Activated CD4-positive, alpha-beta memory T cell treated with anti-CD3 and anti-CD28 coated beads for 36 hours (primary cell): ENCODE measurements around the gene ZNF300. TPM values are rescaled to one million over a fixed set of nuclear protein-coding genes. Genes with fewer than 3 reads are reported as not detected.
A peak's percentile ranks its signal among the peaks of the same experiment; 100 is the strongest.

ENCODE experiments used
- CTCF ChIA-PET: fragments of 350-600 bp; sonication (Branson Sonifier 250); formaldehyde crosslinking; loops from one replicate; lab custom pipeline; 2021; ENCODE audit warnings: antibody characterized with exemption, inconsistent platforms; lab: Charles Lee
- POLR2A ChIA-PET: fragments of 350-600 bp; sonication (Branson Sonifier 250); formaldehyde crosslinking; loops from one replicate; lab custom pipeline; 2021; ENCODE audit warnings: antibody characterized with exemption; lab: Charles Lee
- DNase-seq: peaks from one replicate; pipeline ENCODE4 v3.0.0-alpha.2; 2020
- H3K27ac Mint-ChIP-seq: one replicate; pipeline ENCODE4 v1.8.0; 2021; ENCODE audit warnings: mixed read lengths
- H3K27me3 Mint-ChIP-seq: one replicate; pipeline ENCODE4 v1.8.0; 2021; ENCODE audit warnings: mixed read lengths
- H3K36me3 Mint-ChIP-seq: one replicate; pipeline ENCODE4 v1.8.0; 2021; ENCODE audit warnings: mixed read lengths
- H3K4me1 Mint-ChIP-seq: one replicate; pipeline ENCODE4 v1.8.0; 2021; ENCODE audit warnings: low read depth, mixed read lengths
- H3K4me3 Mint-ChIP-seq: one replicate; pipeline ENCODE4 v1.8.0; 2021; ENCODE audit warnings: mild to moderate bottlenecking, mixed read lengths
- H3K9me3 Mint-ChIP-seq: one replicate; pipeline ENCODE4 v1.8.0; 2021; ENCODE audit warnings: mixed read lengths
- intact Hi-C: fragments of 100-400 bp; cut with micrococcal nuclease; formaldehyde crosslinking; loops from one replicate; pipeline ENCODE4 v1.15.1; 2023
- total RNA-seq, 2 experiments: library from RNA; stranded (reverse); gene quantifications; one replicate each; pipeline ENCODE4 v1.2.3, GENCODE V29; 2021

Gene ZNF300
- total RNA-seq = under 1 TPM; 0.67 to 0.85 TPM

- no peaks in the 10 kb centered on the region for H3K4me1 Mint-ChIP-seq
- DNase-seq = peak; percentile 49
- H3K27ac Mint-ChIP-seq = peak within 1 kb of the TSS; percentile 66
- ChIA-PET CTCF (no interaction called here), POLR2A (no interaction called here)
- H3K36me3 Mint-ChIP-seq = peaks cover 25% of the 10 kb centered on the region
- peak within 1 kb of the TSS; percentile 67 for H3K4me3 Mint-ChIP-seq
- peaks cover 73% of the 10 kb centered on the region for H3K9me3 Mint-ChIP-seq
- intact Hi-C loops = no loop called here
- H3K27me3 Mint-ChIP-seq = peaks cover 13% of the 10 kb centered on the region
Observed at GRCh38 chr5:150904479-150905311, at the start of gene ZNF300. ZNF300 (minus strand) TSS chr5:150904980; CDS start chr5:150903155, 1,825 bp downstream.

- Mint-ChIP-seq H3K36me3 (peaks cover 22% of the 10 kb centered on the region), H3K4me1 (no peaks in the 10 kb centered on the region)
- CTCF ChIA-PET = no interaction called here
Observed at GRCh38 chr5:150948539-150948938, 43.8 kb upstream of the ZNF300 start.

GRCh38 chr5:150946351-150946905 is 41.6 kb upstream of the ZNF300 start:
- ChIA-PET POLR2A (no interaction called here), CTCF (no interaction called here)
- no peak for DNase-seq
- Mint-ChIP-seq H3K36me3 (peaks cover 22% of the 10 kb centered on the region), H3K9me3 (peaks cover 62% of the 10 kb centered on the region), H3K27me3 (peaks cover 9% of the 10 kb centered on the region), H3K4me3 (no peak overlapping the region), H3K4me1 (no peaks in the 10 kb centered on the region), H3K27ac (no peak overlapping the region)
- intact Hi-C loops = no loop called here

More at GRCh38 chr5:150948539-150948938, 43.8 kb upstream of the ZNF300 start:
- DNase-seq = no peak
- POLR2A ChIA-PET = no interaction called here
- intact Hi-C loops = no loop called here
- H3K27ac Mint-ChIP-seq = no peak overlapping the region
- H3K9me3 Mint-ChIP-seq = peaks cover 83% of the 10 kb centered on the region
- H3K4me3 Mint-ChIP-seq = no peak overlapping the region
- peaks cover 9% of the 10 kb centered on the region for H3K27me3 Mint-ChIP-seq

- POLR2A ChIA-PET = no interaction called here
- H3K36me3 Mint-ChIP-seq = peaks cover 20% of the 10 kb centered on the region
- CTCF ChIA-PET = no interaction called here
- H3K9me3 Mint-ChIP-seq = peaks cover 60% of the 10 kb centered on the region
- intact Hi-C loops = no loop called here
- peaks cover 9% of the 10 kb centered on the region for H3K27me3 Mint-ChIP-seq
- DNase-seq = no peak
- no peaks in the 10 kb centered on the region for H3K4me1 Mint-ChIP-seq
- H3K27ac Mint-ChIP-seq = no peak overlapping the region
- no peak overlapping the region for H3K4me3 Mint-ChIP-seq
Observed at GRCh38 chr5:150945947-150946346, 41.2 kb upstream of the ZNF300 start.

- peaks cover 9% of the 10 kb centered on the region for H3K27me3 Mint-ChIP-seq
- H3K9me3 Mint-ChIP-seq = peaks cover 55% of the 10 kb centered on the region
- CTCF ChIA-PET = no interaction called here
Observed at GRCh38 chr5:150945486-150945885, 40.7 kb upstream of the ZNF300 start.

GRCh38 chr5:150931368-150931965 is 26.7 kb upstream of the ZNF300 start:
- Mint-ChIP-seq H3K27ac (no peak overlapping the region), H3K27me3 (no peaks in the 10 kb centered on the region), H3K9me3 (peaks cover 79% of the 10 kb centered on the region), H3K36me3 (peaks cover 26% of the 10 kb centered on the region), H3K4me1 (no peaks in the 10 kb centered on the region), H3K4me3 (no peak overlapping the region)
- intact Hi-C loops = no loop called here
- POLR2A ChIA-PET = no interaction called here
- CTCF ChIA-PET = no interaction called here
- no peak for DNase-seq

More at GRCh38 chr5:150945486-150945885, 40.7 kb upstream of the ZNF300 start:
- intact Hi-C loops = no loop called here
- Mint-ChIP-seq H3K36me3 (peaks cover 15% of the 10 kb centered on the region), H3K27ac (no peak overlapping the region), H3K4me1 (no peaks in the 10 kb centered on the region), H3K4me3 (no peak overlapping the region)
- POLR2A ChIA-PET = no interaction called here
- DNase-seq = no peak

- intact Hi-C loops = no loop called here
- no peaks in the 10 kb centered on the region for H3K4me1 Mint-ChIP-seq
- no peak overlapping the region for H3K4me3 Mint-ChIP-seq
- peaks cover 7% of the 10 kb centered on the region for H3K36me3 Mint-ChIP-seq
- POLR2A ChIA-PET = no interaction called here
- H3K27me3 Mint-ChIP-seq = peaks cover 3% of the 10 kb centered on the region
- CTCF ChIA-PET = no interaction called here
- peaks cover 47% of the 10 kb centered on the region for H3K9me3 Mint-ChIP-seq
- no peak overlapping the region for H3K27ac Mint-ChIP-seq
- DNase-seq = no peak
Observed at GRCh38 chr5:150918613-150919012, 13.8 kb upstream of the ZNF300 start.

- H3K36me3 Mint-ChIP-seq = peaks cover 5% of the 10 kb centered on the region
- peaks cover 54% of the 10 kb centered on the region for H3K9me3 Mint-ChIP-seq
- DNase-seq = no peak
- intact Hi-C loops = no loop called here
- H3K27me3 Mint-ChIP-seq = no peaks in the 10 kb centered on the region
- H3K27ac Mint-ChIP-seq = no peak overlapping the region
- ChIA-PET CTCF (no interaction called here), POLR2A (no interaction called here)
- H3K4me3 Mint-ChIP-seq = no peak overlapping the region
- H3K4me1 Mint-ChIP-seq = no peaks in the 10 kb centered on the region
Observed at GRCh38 chr5:150912312-150912814, 7.6 kb upstream of the ZNF300 start.

GRCh38 chr5:150905312-150905683 is 518 bp upstream of the ZNF300 start:
- H3K9me3 Mint-ChIP-seq = peaks cover 73% of the 10 kb centered on the region

GRCh38 chr5:150901446-150901845 is 3.3 kb downstream of the ZNF300 start:
- Mint-ChIP-seq H3K27ac (no peak overlapping the region), H3K4me1 (no peaks in the 10 kb centered on the region), H3K36me3 (peaks cover 46% of the 10 kb centered on the region), H3K4me3 (no peak overlapping the region), H3K27me3 (peaks cover 13% of the 10 kb centered on the region), H3K9me3 (peaks cover 81% of the 10 kb centered on the region)
- POLR2A ChIA-PET = no interaction called here
- DNase-seq = no peak
- CTCF ChIA-PET = no interaction called here
- intact Hi-C loops = no loop called here

More at GRCh38 chr5:150905312-150905683, 518 bp upstream of the ZNF300 start:
- DNase-seq = no peak
- Mint-ChIP-seq H3K4me3 (peak overlapping the region; percentile 67), H3K27ac (no peak overlapping the region), H3K27me3 (peaks cover 13% of the 10 kb centered on the region), H3K36me3 (peaks cover 21% of the 10 kb centered on the region), H3K4me1 (no peaks in the 10 kb centered on the region)
- CTCF ChIA-PET = no interaction called here
- POLR2A ChIA-PET = no interaction called here
- intact Hi-C loops = no loop called here

- Mint-ChIP-seq H3K4me3 (no peak overlapping the region), H3K27me3 (no peaks in the 10 kb centered on the region), H3K27ac (no peak overlapping the region), H3K9me3 (peaks cover 85% of the 10 kb centered on the region), H3K36me3 (peaks cover 55% of the 10 kb centered on the region), H3K4me1 (no peaks in the 10 kb centered on the region)
- ChIA-PET CTCF (no interaction called here), POLR2A (no interaction called here)
- intact Hi-C loops = no loop called here
- DNase-seq = no peak
Observed at GRCh38 chr5:150895431-150896428, 9.1 kb downstream of the ZNF300 start.
